ENCODE data around the gene RPS19. TPM values are rescaled to one million over a fixed set of nuclear protein-coding genes. Genes with fewer than 3 reads are reported as not detected.

Gene RPS19
- total RNA-seq, 1 donor from 2014 or later: 611 TPM

GRCh38 chr19:41907994-41908615 lies 48.0 kb downstream of the RPS19 start:
- TF ChIP-seq CTCF (IDR thresholded peaks at IDR 0.05; ENCODE audit: borderline replicate concordance): no peak
- peaks cover 44% of the 10 kb centered on the region for H3K36me3 ChIP-seq
- DNase-seq: no peak

GRCh38 chr19:41908724-41909464 lies 48.8 kb downstream of the RPS19 start:
- intact Hi-C loops (cut with micrococcal nuclease): no loop called here
- H3K27me3 ChIP-seq (ENCODE audit: low read depth): peaks cover 55% of the 10 kb centered on the region
- no peaks in the 10 kb centered on the region for H3K9me3 ChIP-seq (replicated peaks)
- no peak for DNase-seq
- peaks cover 36% of the 10 kb centered on the region for H3K36me3 ChIP-seq
- H3K27ac ChIP-seq (replicated peaks): no peak overlapping the region
- H3K4me1 ChIP-seq: peaks cover 3% of the 10 kb centered on the region
- no peak overlapping the region for H3K4me3 ChIP-seq
- no peak for TF ChIP-seq CTCF (IDR thresholded peaks at IDR 0.05; ENCODE audit: borderline replicate concordance)

More at GRCh38 chr19:41907994-41908615, 48.0 kb downstream of the RPS19 start:
- Histone ChIP-seq H3K9me3 (replicated peaks) (no peaks in the 10 kb centered on the region), H3K27me3 (ENCODE audit: low read depth) (peaks cover 47% of the 10 kb centered on the region), H3K4me3 (no peak overlapping the region), H3K27ac (replicated peaks) (no peak overlapping the region), H3K4me1 (peaks cover 3% of the 10 kb centered on the region)
- intact Hi-C loops (cut with micrococcal nuclease): no loop called here

DNA sequence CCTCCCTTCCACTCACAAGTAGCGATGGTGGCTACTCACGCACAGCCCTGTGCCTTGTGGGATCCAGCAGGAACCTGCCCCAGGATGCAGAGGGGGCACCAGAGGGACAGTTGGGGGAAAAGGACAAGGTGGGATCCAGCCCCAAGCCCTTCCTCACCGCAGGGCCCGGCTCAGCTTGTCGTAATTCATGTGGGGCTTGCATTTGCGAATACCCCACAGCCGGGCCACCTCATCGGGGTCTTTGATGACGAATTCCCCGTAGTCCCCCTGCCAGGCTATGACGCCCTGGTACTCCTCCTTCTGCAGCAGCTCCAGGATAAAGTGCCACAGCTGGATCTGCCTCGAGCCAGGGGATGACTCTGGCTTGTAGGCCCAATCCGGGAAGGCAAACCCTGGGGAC lies 49.7 kb downstream of the RPS19 start:
- H3K27me3 ChIP-seq (ENCODE audit: low read depth): peaks cover 60% of the 10 kb centered on the region
- intact Hi-C loops (cut with micrococcal nuclease): no loop called here
- no peak for TF ChIP-seq CTCF (IDR thresholded peaks at IDR 0.05; ENCODE audit: borderline replicate concordance)
- DNase-seq: no peak
- H3K4me3 ChIP-seq: no peak overlapping the region
- H3K27ac ChIP-seq (replicated peaks): no peak overlapping the region
- peaks cover 3% of the 10 kb centered on the region for H3K4me1 ChIP-seq
- H3K36me3 ChIP-seq: peaks cover 28% of the 10 kb centered on the region
- no peaks in the 10 kb centered on the region for H3K9me3 ChIP-seq (replicated peaks)

DNA sequence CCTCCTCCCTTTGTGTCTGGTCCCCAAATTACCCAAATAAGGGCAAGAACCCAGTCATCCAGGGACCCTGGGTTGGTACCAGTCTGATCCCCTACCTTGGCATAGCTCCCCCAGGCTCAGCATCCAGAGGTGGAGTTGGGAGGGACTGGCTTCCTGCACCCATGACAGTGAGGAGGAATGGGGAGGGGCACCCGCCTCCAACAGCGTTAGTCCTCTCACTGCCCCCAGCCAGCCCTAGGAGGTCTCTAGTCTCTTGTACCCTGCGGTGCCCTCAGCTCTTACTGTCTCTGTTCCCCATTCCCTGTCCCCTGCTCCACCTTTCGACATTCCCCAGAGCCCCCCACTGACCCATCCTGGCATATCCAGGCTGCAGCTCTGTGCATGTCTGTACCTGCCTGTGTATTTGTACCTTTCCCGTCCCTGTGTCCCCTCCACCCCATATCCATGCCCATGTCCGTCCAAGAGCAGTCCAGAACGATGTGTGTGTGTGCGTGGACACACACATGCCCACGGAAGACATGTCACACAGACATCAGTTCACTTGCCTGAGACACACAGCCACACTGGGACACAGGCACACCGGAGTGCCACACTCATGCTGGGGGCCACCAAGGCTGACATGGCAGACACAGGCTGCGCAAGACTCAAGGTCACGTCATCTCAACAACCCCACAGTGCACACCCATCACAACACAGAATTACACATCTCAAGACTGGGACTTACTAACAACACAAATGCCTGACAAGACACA lies 50.4 kb downstream of the RPS19 start:
- H3K27ac ChIP-seq (replicated peaks): no peak overlapping the region
- TF ChIP-seq CTCF (IDR thresholded peaks at IDR 0.05; ENCODE audit: borderline replicate concordance): no peak
- H3K27me3 ChIP-seq (ENCODE audit: low read depth): peaks cover 66% of the 10 kb centered on the region
- H3K4me3 ChIP-seq: no peak overlapping the region
- peaks cover 21% of the 10 kb centered on the region for H3K36me3 ChIP-seq
- H3K9me3 ChIP-seq (replicated peaks): no peaks in the 10 kb centered on the region
- intact Hi-C loops (cut with micrococcal nuclease): no loop called here
- no peak for DNase-seq
- peaks cover 7% of the 10 kb centered on the region for H3K4me1 ChIP-seq

- no peak overlapping the region for H3K4me3 ChIP-seq
These were observed 51.2 kb downstream of the RPS19 start for GRCh38 chr19:41910992-41911888.

More at GRCh38 chr19:41910992-41911888, 51.2 kb downstream of the RPS19 start:
- peaks cover 13% of the 10 kb centered on the region for H3K36me3 ChIP-seq
- H3K27me3 ChIP-seq (ENCODE audit: low read depth): peaks cover 74% of the 10 kb centered on the region
- TF ChIP-seq CTCF (IDR thresholded peaks at IDR 0.05; ENCODE audit: borderline replicate concordance): no peak
- intact Hi-C loops (cut with micrococcal nuclease): no loop called here
- H3K4me1 ChIP-seq: peaks cover 7% of the 10 kb centered on the region
- no peak overlapping the region for H3K27ac ChIP-seq (replicated peaks)
- no peaks in the 10 kb centered on the region for H3K9me3 ChIP-seq (replicated peaks)
- DNase-seq: no peak
